ENCODE measurements around the gene KRTAP20-1.

KRTAP20-1 gene

DNA sequence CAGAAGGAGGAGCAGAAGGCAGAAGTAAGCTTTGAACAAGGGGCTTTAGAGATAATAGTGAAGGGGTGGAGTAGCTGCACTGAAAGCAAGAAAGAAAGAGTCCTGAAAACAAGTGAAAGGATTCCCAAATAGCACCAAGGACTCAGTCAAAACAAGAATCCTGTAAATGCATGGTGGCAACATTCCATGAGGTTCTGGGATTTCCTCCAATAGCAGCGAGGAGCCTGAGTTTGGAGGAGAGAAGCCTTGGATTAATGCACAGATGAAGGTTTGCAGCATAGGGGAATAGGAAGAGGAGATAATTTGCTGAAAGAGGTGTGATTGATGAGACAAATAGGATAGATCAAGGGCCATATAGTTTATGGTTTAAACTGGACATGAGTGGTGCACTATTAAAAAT lies 36.9 kb upstream of the KRTAP20-1 start:
- H4K20me1 ChIP-seq (ENCODE audit: insufficient read depth, low read length) = no peaks in the 10 kb centered on the region
- no peaks in the 10 kb centered on the region for H3K79me2 ChIP-seq (ENCODE audit: insufficient read depth, low read length)
- no peak for TF ChIP-seq EZH2 (IDR thresholded peaks at IDR 0.05; ENCODE audit: borderline replicate concordance, low read depth, low read length, severe bottlenecking)
- TF ChIP-seq, protein P1, sequence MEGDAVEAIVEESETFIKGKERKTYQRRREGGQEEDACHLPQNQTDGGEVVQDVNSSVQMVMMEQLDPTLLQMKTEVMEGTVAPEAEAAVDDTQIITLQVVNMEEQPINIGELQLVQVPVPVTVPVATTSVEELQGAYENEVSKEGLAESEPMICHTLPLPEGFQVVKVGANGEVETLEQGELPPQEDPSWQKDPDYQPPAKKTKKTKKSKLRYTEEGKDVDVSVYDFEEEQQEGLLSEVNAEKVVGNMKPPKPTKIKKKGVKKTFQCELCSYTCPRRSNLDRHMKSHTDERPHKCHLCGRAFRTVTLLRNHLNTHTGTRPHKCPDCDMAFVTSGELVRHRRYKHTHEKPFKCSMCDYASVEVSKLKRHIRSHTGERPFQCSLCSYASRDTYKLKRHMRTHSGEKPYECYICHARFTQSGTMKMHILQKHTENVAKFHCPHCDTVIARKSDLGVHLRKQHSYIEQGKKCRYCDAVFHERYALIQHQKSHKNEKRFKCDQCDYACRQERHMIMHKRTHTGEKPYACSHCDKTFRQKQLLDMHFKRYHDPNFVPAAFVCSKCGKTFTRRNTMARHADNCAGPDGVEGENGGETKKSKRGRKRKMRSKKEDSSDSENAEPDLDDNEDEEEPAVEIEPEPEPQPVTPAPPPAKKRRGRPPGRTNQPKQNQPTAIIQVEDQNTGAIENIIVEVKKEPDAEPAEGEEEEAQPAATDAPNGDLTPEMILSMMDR (IDR thresholded peaks at IDR 0.05; ENCODE audit: borderline replicate concordance, extremely low read depth, low read length, poor library complexity, severe bottlenecking) = no peak
- H3K27me3 ChIP-seq (ENCODE audit: insufficient read depth, low read length, poor library complexity) = no peaks in the 10 kb centered on the region
- no peak overlapping the region for H3K9ac ChIP-seq (ENCODE audit: low read depth, low read length)
- H3K4me1 ChIP-seq (ENCODE audit: insufficient read depth, low read length) = no peaks in the 10 kb centered on the region
- no peak for DNase-seq
- no peak overlapping the region for H3K27ac ChIP-seq (ENCODE audit: low read length)
- no peaks in the 10 kb centered on the region for H3K9me3 ChIP-seq (ENCODE audit: insufficient read depth, low read length, severe bottlenecking)
- ATAC-seq (ENCODE audit: insufficient read depth, low read depth) = no peak
- no peak overlapping the region for H2AFZ ChIP-seq (ENCODE audit: low read depth, low read length)
- H3K4me2 ChIP-seq (ENCODE audit: insufficient read depth, low read length) = no peak overlapping the region
- H3K4me3 ChIP-seq (ENCODE audit: low read depth in 1 of 2, low read length in 2 of 2) = no peak overlapping the region
- H3K36me3 ChIP-seq (ENCODE audit: insufficient read depth, low read length) = no peaks in the 10 kb centered on the region

GRCh38 chr21:30580132-30580531 lies 36.1 kb upstream of the KRTAP20-1 start:
- Histone ChIP-seq H2AFZ (ENCODE audit: low read depth, low read length) (no peak overlapping the region), H3K36me3 (ENCODE audit: insufficient read depth, low read length) (no peaks in the 10 kb centered on the region), H3K27ac (ENCODE audit: low read length) (no peak overlapping the region), H3K4me2 (ENCODE audit: insufficient read depth, low read length) (no peak overlapping the region), H3K4me3 (ENCODE audit: low read depth in 1 of 2, low read length in 2 of 2) (no peak overlapping the region), H3K9ac (ENCODE audit: low read depth, low read length) (no peak overlapping the region), H3K27me3 (ENCODE audit: insufficient read depth, low read length, poor library complexity) (no peaks in the 10 kb centered on the region), H4K20me1 (ENCODE audit: insufficient read depth, low read length) (no peaks in the 10 kb centered on the region), H3K79me2 (ENCODE audit: insufficient read depth, low read length) (no peaks in the 10 kb centered on the region), H3K4me1 (ENCODE audit: insufficient read depth, low read length) (no peaks in the 10 kb centered on the region), H3K9me3 (ENCODE audit: insufficient read depth, low read length, severe bottlenecking) (no peaks in the 10 kb centered on the region)
- DNase-seq (no peak), ATAC-seq (ENCODE audit: insufficient read depth, low read depth) (no peak)
- TF ChIP-seq, protein P1 (IDR thresholded peaks at IDR 0.05; ENCODE audit: borderline replicate concordance, extremely low read depth, low read length, poor library complexity, severe bottlenecking) = no peak
- no peak for TF ChIP-seq EZH2 (IDR thresholded peaks at IDR 0.05; ENCODE audit: borderline replicate concordance, low read depth, low read length, severe bottlenecking)

DNA sequence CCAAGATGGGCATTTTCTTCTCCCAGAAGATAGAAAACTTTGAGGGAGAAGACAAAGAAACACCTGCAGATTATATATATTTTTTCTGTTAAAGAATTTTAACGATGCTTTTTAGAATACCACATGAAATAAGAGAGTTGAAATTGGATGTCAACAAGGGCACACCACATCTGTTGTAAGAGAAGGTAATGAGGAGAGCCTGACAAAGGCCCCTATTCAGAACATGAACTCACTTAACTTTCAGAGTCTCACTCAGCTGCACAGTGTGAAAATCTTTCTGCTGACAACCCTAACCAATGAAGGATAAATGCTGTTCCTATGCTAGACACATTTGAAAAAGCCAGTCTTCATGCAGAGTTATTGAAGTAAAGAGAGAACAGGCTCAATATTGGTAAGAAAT lies 33.4 kb upstream of the KRTAP20-1 start:
- no peak overlapping the region for H3K4me2 ChIP-seq (ENCODE audit: insufficient read depth, low read length)
- TF ChIP-seq EZH2 (IDR thresholded peaks at IDR 0.05; ENCODE audit: borderline replicate concordance, low read depth, low read length, severe bottlenecking) = no peak
- TF ChIP-seq, protein P1 (IDR thresholded peaks at IDR 0.05; ENCODE audit: borderline replicate concordance, extremely low read depth, low read length, poor library complexity, severe bottlenecking) = no peak
- DNase-seq (no peak), ATAC-seq (ENCODE audit: insufficient read depth, low read depth) (no peak)
- no peaks in the 10 kb centered on the region for H3K9me3 ChIP-seq (ENCODE audit: insufficient read depth, low read length, severe bottlenecking)
- no peak overlapping the region for H3K4me3 ChIP-seq (ENCODE audit: low read depth in 1 of 2, low read length in 2 of 2)
- no peak overlapping the region for H3K27ac ChIP-seq (ENCODE audit: low read length)
- H3K9ac ChIP-seq (ENCODE audit: low read depth, low read length) = no peak overlapping the region
- H3K27me3 ChIP-seq (ENCODE audit: insufficient read depth, low read length, poor library complexity) = no peaks in the 10 kb centered on the region
- no peaks in the 10 kb centered on the region for H3K79me2 ChIP-seq (ENCODE audit: insufficient read depth, low read length)
- no peaks in the 10 kb centered on the region for H4K20me1 ChIP-seq (ENCODE audit: insufficient read depth, low read length)
- H3K4me1 ChIP-seq (ENCODE audit: insufficient read depth, low read length) = no peaks in the 10 kb centered on the region
- no peak overlapping the region for H2AFZ ChIP-seq (ENCODE audit: low read depth, low read length)
- no peaks in the 10 kb centered on the region for H3K36me3 ChIP-seq (ENCODE audit: insufficient read depth, low read length)

DNA sequence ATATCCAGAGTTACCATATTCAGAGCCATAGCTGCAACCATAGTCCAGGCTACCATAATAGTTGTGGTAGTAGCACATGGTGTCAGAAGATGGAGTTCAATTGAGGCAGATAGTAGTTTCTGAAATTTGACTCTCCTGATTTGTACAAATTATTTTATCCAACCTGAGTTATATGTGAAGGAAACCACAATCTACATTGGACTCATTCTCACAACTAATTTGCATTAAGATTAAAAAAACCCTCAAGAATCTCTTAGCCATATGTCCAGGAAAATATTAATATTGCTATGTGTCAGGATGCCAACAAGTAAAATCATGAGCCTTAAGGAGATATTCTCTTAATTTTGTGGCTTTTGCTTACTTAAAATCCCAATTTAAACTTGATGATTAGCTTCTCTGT lies 25.9 kb upstream of the KRTAP20-1 start, which contains the start of gene KRTAP22-2:
Gene KRTAP22-2 (minus strand): TSS at position 101 of the 400 bp plus-strand sequence.
- Histone ChIP-seq H3K27me3 (ENCODE audit: insufficient read depth, low read length, poor library complexity) (no peaks in the 10 kb centered on the region), H3K9me3 (ENCODE audit: insufficient read depth, low read length, severe bottlenecking) (no peaks in the 10 kb centered on the region), H3K4me1 (ENCODE audit: insufficient read depth, low read length) (no peaks in the 10 kb centered on the region), H3K79me2 (ENCODE audit: insufficient read depth, low read length) (no peaks in the 10 kb centered on the region), H3K9ac (ENCODE audit: low read depth, low read length) (no peak within 1 kb of the TSS), H3K4me3 (ENCODE audit: low read depth in 1 of 2, low read length in 2 of 2) (no peak within 1 kb of the TSS), H2AFZ (ENCODE audit: low read depth, low read length) (no peak within 1 kb of the TSS), H3K36me3 (ENCODE audit: insufficient read depth, low read length) (no peaks in the 10 kb centered on the region), H3K4me2 (ENCODE audit: insufficient read depth, low read length) (no peak within 1 kb of the TSS), H4K20me1 (ENCODE audit: insufficient read depth, low read length) (no peaks in the 10 kb centered on the region), H3K27ac (ENCODE audit: low read length) (no peak within 1 kb of the TSS)
- TF ChIP-seq EZH2 (IDR thresholded peaks at IDR 0.05; ENCODE audit: borderline replicate concordance, low read depth, low read length, severe bottlenecking) = no peak
- DNase-seq = no peak
- no peak for ATAC-seq (ENCODE audit: insufficient read depth, low read depth)

Data from DND-41 (cell line).